ENCODE measurements around the gene PFDN1.
"Not testable (repeated sequence)": the region's sequence is repeated elsewhere in the genome, so short reads cannot be mapped to it uniquely, and the experiment has no call there.

PFDN1 gene, protein sequence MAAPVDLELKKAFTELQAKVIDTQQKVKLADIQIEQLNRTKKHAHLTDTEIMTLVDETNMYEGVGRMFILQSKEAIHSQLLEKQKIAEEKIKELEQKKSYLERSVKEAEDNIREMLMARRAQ

DNA sequence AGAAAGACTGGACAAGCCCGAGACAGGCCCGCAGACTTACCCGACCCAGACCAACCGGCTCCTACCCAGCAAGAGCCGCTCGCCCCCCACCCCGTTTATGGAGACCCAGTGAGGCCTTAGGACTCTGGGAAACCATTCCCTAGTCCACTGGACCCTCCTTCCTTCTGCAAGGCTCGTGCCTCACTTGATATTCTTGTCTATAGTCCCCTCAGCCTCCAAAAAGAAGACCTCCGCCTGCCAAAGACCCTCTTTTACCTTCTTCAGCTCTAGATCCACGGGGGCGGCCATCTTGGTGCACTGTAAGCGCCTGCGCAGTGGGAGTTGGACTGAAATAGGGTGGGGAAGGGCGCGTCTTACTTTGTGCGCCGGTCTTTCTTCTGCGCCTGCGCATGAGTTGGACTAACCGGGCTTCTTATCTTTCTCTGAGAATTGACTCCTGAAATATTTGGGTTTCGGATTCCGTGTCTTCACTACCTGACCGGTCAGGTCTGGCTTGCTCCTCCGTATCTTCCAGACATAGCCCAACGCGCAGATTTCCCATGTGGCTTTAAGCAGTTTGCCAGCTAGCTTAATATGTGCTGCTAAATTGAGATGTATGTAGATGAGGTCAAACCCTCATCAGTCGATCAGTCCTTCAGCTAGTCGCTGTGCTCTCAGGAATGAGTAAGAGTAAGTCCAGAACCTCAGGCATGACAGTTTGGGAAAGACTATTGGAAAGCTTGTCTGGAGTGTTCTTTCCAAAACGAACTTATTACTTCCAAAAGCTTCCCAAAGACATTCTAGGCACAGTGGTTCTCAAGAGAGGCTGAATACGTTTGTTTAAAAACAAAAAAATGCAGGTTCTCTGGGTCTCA lies at the start of gene PFDN1:
Gene PFDN1, minus strand, starts transcription at position 316 of the 854 bp plus-strand sequence. Its CDS starts 28 bp downstream, at position 288.
- DNase-seq = peak; percentile 97

DNA sequence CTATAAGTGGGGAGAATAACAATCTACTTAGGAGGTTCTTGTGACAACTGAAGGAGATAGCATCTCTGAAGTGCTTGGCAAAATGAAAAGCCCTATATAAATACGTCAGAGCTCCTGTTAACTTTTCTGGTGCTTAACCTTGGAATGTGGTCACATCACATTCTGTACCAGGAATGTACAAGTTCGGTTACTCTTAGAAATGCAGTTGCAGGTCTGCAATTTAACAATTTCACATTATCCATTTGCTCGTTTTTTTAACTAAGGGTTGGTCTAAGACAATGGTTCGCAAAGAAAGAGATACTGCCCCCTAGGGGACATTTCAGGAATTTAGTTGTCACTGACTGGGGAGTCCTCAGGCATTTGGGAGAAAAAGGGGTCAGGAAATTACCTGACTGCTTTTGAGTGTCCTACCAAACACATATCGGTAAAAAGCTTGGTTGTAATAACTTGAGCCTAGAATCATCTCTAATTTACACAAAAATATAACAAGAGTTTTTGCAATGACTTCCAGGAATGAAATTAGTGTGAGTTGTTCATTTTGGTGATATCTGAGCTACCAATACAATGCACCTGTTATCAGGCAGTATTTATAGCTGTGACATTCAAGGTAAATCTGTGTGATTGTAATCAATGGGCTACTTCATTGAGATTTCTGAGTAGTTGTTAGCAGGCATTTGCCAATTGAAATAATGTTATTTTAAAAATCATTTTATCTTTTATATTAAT lies 48.9 kb upstream of the PFDN1 start:
- peak; percentile 67 for DNase-seq

DNA sequence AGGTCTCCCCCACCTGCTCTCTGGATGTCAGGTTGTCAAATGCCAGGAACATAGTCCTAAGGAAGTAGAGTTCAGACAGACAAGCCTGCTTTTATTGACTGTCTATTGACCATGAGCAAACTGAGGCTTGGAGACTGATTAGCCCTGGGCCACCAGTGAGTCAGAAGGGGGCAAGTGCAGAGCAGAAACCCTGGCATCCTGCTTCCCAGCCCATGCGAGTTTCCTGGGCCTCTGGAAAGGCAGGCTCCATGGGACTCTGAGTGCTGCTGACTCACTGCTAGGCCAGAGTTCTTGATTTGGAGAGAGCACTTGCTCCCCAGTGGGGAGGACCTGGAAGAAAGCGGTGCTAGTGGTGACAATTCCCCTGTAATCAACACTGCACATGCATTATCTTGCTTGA lies 46.3 kb upstream of the PFDN1 start:
- DNase-seq = no peak

DNA sequence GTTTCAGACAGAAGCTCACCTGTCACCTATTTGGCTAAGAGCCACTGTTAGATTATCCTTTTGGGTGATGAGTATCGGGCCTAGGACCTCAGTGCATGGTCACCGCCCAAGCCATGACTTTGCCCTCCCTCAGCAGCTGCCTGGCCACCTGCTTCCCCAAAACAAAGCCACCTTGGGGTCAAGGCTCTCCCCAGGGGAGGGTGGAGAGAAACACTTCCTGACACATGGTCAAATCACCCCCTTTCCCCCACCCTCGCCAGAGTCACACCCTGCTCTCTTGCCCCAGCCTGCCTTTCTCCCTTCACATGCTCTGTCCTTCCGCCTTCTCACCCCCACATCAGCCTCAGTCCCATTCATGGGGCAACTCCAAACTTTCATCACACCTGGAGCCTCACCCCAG lies 45.2 kb upstream of the PFDN1 start:
- no peak for DNase-seq

DNA sequence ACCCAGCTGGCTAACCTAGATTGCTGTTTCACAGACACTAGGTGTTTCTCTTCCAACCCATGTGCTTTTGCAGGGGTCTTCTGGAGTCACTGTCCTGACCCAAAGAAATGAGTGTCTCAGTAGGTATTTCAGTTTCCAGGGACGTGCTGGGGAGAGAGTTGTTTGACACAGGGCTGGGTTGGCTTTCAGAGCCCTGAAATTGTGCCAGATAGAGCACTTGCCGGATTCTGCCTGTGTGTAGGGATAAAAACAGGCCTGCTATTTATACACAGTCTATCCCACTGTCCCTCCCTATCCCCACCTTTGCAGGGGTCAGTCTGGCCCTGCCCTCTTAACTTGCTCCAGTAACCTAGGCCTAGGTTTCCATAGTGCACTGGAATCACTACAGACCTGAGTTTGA lies 44.5 kb upstream of the PFDN1 start:
- no peak for DNase-seq

DNA sequence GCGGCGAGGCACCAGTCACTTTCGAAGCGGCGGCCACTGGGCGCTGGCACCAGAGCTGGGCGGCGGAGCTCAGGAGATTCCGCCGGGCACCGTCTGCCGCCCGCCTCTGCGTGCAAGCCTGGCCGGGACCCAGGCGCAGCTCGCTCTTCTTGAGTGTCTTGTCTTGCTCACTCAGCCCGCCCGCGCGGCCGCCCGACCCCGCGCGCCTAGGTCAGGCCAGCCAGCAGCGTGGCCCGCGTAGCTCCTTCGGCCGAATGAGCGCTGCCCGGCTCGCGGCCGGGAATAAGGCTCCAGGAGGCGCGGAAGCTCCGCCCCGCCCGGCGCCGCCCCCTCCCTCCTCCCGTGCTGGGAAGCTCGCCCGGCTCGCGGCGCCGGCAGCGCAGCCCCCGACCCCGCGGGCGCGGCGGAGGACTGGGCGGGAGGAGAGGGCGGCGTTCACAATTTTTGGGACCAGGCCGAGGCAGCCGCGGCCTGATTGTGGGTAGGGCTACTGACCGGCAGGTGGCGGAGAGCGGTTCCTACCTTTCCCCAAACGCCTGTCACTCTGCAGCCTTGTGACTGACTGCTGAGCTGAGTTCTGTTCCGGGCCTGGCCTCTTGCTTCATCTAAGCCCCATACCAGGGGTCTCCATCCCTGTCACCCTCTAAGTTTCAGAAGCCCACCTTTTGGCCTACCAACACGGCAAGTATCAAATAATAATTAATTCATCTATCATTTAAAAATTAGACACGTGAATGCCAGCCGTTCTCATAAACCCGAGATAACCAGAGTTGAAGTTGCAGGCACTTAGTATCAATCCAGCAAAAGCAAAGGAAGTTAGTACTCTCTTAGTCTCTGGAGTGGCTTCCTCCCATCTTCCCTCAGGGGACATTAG lies 43.7 kb upstream of the PFDN1 start, which contains the start of gene HBEGF:
Gene HBEGF, minus strand, starts transcription at position 256 of the 874 bp plus-strand sequence. CDS start 275 bp downstream, outside the sequence.
- peak; percentile 69 for DNase-seq

DNA sequence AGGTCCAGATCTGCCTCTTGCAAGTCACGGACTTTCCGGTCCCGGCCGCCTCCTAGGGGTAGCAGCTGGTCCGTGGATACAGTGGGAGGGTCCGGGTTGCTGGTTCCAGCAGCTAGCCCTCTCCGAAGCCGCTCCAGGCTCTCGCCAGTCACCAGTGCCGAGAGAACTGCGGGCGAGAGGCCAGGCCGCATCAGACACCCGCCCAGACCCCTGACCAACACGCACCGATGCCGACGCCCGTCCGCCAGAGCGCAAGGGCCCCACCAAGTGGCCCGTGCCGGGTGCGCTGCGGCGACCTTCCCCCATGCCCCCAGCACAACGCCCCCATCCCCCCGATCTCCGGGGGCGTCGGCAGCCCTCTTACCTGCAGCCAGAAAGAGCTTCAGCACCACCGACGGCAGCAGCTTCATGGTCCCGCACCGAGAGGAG lies 43.0 kb upstream of the PFDN1 start:
- DNase-seq = no peak

DNA sequence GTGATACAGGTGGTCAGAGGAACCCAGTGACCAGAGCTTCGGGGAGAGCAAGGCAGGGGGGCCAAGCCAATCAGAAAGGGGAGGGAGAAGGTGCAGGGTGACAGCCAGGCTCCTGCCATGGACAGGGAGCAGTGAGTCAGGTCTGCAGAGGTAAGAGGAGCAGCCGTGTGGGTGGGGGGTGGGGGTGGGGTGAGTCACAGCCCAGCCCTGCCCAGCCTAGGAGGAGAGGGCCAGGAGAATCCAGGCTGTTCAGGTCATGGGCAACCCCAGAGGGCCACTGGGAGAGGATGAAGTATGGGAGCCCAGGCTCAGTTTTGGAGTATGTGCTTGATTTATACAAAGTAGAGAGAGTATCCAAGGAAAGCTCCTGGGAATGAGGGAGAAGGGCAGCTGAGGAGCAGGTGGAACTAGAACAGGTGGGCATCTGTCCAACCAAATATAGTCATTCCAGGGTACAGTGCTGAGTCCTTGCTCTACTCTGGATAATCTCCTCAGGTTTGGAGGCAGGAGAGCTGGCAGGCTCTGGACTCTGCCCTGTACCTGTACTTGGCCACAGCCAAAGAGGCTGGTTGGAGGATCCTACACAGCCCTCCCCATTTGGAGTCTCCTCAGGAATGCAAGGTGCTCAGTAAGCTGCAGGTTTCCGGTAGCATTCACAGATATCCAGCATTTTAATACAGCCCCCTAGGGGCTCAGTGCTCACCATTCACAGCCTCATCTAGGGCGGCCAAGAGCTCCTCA lies 42.0 kb upstream of the PFDN1 start:
- DNase-seq = peak; percentile 49

DNA sequence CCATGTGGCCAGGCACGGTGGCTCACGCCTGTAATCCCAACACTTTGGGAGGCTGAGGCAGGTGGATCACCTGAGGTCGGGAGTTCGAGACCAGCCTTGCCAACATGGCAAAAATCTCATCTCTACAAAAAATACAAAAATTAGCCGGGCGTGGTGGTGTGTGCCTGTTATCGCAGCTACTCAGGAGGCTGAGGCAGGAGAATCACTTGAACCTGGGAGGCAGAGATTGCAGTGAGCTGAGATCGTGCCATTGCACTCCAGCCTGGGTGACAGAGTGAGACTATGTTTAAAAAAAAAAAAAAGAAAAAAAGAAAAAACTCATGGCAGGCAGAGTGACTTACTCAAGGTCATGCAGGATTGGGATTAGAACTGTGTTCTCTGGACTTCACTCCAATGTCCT lies 40.9 kb upstream of the PFDN1 start:
- DNase-seq = not testable (repeated sequence)

DNA sequence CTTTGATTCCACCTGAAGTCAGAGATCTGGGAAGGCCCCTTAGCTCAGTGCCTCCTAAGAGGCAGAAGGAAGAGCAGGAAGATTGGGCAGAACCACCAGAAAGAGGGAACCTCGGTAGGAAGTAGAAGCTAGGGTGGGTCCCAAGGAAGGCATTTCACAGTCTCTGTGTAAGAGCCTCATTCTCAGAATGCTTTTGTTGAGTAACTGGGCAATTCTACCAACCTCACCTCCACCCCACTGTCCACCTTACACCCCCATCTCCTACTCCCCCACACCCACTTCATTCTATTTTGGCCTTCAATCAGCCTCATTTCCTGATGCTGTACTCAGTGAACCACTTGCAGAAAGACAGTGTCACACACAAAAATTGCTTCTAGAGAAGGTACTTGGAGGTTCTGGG lies 40.0 kb upstream of the PFDN1 start:
- no peak for DNase-seq

DNA sequence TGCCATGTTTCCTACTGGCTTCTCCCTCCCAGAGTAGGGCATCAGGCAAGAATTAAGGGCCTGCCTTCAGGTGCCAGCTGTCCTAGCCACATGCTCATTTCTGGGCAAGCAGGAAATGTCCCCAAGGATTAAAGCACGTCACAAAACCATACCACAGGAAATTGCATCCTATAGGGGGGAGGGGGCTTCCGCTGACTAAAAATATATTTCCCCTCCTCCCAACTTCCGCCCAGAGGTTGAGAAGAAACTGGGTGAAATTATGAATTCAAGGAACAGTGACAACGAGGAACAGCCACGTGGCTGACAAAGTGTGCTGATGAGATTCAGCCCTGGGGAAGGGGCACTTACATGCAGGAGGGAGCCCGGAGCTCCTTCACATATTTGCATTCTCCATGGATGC lies 39.4 kb upstream of the PFDN1 start:
- DNase-seq = no peak

DNA sequence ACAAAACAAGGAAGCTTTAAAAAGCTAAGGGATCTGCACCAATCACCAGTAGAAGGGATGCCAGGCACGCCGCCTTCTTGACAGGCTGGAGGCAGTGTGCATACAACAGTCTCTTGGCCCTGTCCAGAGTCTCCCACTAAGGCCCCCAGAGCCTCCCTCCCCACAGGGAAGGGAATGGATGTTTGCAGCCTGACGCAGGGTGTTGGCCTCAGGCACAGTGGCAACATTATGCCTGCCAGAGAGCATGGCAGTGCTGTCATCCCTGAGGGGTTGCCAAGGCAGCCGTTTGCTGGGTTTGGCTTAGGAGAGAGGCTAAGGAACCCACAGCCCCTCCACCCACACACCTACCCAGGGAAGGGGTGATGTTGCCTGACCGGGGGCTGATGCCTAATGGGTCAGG lies 38.7 kb upstream of the PFDN1 start:
- no peak for DNase-seq

DNA sequence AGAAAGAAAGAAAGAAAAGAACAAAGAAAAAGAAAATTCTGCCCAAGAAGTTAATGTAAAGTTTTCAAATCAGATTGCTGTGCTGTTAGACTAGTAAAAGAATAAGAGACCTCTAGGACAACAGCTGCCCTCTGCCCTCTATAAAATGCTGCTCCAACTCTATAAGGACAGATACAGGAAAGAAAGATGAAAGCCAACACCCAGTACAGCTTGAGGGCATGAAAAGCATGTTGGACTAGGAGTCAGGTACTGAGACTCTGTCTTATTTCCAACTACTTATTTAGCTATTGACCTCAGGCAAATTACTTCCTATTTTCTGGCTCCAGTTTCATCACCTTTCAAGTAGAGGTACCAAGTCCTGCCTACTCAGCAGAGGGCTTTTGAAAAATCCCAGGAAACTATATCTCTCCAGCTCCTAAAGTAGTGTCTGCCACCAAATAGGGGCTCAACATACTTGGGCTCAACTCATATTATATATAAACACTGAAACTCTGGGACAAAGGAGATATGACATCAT lies 37.8 kb upstream of the PFDN1 start:
- no peak for DNase-seq

DNA sequence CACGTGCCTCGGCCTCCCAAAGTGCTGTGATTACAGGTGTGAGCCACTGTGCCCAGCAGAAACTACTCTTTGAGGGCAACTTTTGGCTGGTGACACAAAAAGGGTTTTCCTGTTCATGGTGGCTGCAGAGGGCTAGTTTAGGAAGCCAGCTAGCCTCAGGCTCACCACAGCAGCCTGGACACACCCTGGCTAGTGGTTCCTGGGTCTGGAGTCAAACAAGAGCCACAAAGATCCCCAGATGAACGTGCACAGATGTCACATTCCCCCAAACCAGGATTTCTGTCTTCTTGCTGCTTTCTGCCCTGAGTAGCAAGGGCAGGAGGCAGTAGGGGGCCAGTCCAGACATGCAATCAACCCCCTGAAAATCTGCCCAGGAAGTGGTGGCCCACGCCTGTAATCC lies 36.7 kb upstream of the PFDN1 start:
- no peak for DNase-seq

DNA sequence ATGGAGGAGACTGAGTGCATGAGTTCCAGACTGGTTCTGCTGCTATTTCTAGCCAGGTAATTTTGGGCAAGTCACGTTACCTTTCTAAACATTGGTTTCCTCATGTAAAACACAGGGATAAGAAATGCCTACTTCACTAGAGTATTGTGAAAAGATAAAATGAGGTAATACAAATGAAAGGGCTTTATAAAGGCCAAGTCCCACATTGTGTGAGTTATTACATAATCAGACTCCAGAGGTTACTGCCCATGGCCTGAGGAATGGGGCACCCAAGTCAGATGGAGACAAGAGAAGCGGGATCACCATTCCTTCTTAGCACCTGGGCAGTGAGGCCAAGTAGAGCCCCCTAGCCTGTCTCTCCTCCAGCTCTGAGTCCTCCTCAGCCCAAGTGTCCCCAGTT lies 36.0 kb upstream of the PFDN1 start:
- no peak for DNase-seq

DNA sequence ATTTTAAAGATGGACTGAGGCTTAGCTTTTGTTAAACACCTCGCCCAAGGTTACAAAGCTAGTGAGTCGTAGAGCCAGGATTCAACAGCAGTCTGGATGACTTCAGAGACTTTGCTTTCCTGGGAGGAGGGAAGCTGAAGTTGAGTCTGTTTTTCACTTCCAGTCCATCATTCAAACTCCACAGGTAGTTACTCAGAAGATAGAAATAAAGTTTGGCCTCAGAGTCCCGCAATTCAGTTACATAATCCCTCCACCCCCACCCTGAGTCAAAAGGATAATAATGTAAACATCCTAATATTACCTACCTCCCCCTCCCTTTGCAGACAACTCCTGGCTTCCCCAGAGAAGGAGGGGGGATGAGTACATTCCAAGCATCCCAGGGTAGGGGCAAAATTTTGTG lies 35.4 kb upstream of the PFDN1 start:
- peak; percentile 41 for DNase-seq

DNA sequence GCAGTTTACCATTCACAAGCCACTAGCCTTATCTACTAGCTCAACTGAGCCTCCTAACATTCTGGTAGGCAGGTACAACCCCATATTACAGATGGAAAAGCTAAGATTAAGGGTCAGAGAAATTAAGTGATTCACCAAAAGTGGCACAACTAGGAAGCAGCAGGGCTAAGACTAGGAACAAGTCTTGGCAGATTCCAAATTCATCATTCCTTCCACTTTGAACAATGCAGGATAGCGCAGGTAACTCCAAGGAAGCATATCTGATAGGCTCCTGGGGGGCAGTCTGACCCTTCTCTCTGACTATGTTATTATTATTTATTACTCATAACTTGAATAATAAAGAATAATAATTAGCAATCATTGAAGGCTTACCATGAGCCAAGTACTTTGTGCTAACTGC lies 35.0 kb upstream of the PFDN1 start:
- no peak for DNase-seq

DNA sequence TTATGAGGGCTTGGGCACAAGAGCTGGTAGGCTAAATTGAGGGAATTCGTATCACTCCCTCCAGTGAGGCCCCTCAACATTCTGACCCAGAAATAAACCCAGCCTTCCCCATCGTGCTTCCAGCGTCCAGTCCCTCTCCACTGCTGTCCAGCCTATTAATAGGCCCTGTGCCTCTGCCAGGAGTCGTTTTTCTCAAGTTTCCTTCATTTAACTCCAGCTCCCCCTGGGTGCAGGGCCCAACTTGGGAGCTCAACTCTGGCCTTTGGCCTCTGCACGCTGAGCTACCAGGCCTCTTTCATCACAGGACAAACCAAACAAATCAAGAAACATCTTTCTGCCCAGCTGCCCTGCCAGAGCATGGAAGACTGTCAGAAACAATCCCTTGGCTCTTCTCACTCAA lies 33.5 kb upstream of the PFDN1 start:
- no peak for DNase-seq

DNA sequence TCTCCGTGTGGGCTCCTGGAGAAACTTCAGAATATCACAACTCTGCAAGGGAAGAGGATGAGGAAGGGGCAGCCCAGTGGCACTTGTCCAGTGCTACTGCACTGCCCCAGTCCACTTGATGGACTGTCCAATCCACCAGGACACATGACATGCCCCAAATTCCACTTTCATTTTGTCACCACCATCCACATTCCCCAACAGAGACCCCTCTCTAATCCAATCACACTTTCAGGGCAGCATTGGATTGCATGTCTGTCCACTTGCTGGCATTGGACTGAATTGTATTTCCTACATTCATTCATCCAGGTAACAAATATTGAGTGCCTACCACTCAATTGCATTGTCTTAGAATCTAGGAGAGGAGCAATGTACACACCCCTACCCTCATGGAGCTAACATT lies 28.7 kb upstream of the PFDN1 start:
- no peak for DNase-seq

DNA sequence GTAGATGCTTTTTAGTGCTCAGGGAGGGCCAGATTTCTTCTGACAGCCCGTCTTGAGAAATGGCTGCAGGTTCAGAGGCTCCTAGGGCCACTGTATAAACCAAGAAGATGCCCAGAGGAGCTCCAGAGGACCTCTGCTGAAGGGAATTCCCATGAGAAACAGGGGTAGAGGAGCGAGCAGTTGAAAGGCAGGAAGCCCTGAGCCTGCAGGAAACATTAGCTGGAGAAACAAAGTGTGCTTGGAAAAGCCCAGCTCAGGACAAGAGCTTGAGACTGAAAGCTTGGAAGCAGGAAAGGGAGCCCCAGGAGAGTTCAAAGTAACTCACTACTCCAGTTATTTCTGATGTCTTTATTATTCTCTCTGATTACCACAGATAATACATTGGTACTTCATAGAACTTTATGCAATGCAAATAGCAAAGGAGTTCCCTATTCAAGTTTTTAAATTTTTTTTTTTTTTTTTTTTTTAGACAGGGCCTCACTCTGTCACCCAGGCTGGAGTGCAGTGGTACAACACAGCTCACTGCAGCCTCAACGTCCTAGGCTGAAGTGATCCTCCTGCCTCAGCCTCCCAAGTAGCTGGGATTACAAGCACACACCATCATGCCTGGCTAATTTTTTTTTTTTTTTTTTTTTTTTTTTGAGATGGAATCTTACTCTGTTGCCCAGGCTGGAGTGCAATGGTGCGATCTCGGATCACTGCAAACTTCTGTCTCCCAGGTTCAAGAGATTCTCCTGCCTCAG lies 27.0 kb upstream of the PFDN1 start:
- no peak for DNase-seq

All from kidney glomerular epithelial cell (primary cell).